ENCODE results near the gene TSPY10.
"Not testable (repeated sequence)": the region's sequence is repeated elsewhere in the genome, so short reads cannot be mapped to it uniquely, and the experiment has no call there.

TSPY10 gene, protein sequence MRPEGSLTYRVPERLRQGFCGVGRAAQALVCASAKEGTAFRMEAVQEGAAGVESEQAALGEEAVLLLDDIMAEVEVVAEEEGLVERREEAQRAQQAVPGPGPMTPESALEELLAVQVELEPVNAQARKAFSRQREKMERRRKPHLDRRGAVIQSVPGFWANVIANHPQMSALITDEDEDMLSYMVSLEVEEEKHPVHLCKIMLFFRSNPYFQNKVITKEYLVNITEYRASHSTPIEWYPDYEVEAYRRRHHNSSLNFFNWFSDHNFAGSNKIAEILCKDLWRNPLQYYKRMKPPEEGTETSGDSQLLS

DNA sequence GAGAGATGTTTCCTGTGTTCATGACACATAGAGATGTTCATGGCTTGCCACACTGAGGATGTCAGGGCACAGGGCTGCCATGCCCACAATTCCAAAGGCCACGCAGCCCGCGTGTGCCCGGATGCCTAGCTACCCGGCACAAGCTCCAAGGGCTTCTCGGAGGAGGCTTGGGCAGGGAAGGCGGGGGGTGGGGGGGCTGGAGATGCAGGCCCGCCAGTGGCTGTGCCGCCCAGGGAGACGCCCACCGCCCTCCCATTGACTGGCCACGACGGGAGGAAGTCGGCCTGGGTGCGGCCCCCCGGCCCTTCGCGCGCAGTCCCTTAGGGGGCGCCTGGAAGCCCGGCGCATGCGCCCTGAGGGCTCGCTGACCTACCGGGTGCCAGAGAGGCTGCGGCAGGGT, at the start of gene TSPY10:
TSPY10 (plus strand) TSS at position 301 of the 400 bp plus-strand sequence; CDS start at position 347, 46 bp downstream.
- DNase-seq (ENCODE audit: low read depth, low spot score) = not testable (repeated sequence)

DNA sequence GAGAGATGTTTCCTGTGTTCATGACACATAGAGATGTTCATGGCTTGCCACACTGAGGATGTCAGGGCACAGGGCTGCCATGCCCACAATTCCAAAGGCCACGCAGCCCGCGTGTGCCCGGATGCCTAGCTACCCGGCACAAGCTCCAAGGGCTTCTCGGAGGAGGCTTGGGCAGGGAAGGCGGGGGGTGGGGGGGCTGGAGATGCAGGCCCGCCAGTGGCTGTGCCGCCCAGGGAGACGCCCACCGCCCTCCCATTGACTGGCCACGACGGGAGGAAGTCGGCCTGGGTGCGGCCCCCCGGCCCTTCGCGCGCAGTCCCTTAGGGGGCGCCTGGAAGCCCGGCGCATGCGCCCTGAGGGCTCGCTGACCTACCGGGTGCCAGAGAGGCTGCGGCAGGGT, 40.7 kb upstream of the TSPY10 start, which contains the start of gene TSPY9:
TSPY9 (plus strand) TSS at position 301 of the 400 bp plus-strand sequence; CDS start at position 347, 46 bp downstream.
- DNase-seq (ENCODE audit: low read depth, low spot score) = not testable (repeated sequence)

DNA sequence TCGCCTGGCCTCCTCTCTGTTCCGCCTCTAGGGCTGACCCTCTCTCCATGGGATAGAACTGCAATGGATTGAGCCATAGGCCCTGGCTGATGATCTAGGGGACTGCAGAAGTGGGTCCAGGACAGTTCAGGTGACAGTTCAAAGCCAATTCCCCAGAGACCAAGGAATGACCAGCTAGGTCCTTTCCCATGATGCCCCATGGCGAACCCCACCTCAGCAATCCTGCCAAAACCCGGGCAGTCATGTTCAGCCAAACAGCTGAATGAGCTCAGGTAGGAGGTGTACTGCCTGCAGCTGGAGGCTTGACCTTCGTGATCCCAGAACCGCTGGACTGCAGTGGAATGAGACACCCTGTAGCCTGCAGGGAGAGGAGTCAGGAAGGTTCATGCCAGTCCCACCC, 23.3 kb upstream of the TSPY10 start:
- DNase-seq (ENCODE audit: low read depth, low spot score) = not testable (repeated sequence)

DNA sequence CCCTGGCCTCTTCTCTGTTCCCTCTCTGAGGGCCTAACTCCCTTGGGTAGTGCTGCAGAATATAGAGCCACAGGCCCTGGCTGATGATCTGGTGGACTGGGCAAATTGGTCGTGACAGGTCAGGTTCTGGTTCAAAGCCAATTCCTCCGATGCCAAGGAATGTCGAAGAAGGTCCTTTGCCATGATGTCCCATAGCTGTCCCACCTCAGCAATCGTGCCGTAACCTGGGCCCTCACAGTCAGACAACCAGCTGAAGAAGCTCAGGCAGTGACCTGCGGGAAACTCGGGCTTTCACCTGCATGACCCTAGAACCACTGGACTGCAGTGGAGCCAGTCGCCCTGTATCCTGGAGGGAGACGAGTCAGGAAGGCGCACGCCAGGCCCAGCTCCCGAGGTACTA, 11.4 kb upstream of the TSPY10 start:
- not testable (repeated sequence) for DNase-seq (ENCODE audit: low read depth, low spot score)

All from astrocyte of the hippocampus (primary cell).